Activated T-cell treated with anti-CD3 and anti-CD28 coated beads, Interleukin-2, amount 50 U/mL, for 1 hour (primary cell): ENCODE results near the gene NEK6.

Experiments used
- DNase-seq: peaks from one replicate; pipeline ENCODE4 v3.0.0-alpha.2; 2020

The NEK6 gene

GRCh38 chr9:124299515-124300090 is 41.9 kb downstream of the NEK6 start:
- DNase-seq = no peak

DNA sequence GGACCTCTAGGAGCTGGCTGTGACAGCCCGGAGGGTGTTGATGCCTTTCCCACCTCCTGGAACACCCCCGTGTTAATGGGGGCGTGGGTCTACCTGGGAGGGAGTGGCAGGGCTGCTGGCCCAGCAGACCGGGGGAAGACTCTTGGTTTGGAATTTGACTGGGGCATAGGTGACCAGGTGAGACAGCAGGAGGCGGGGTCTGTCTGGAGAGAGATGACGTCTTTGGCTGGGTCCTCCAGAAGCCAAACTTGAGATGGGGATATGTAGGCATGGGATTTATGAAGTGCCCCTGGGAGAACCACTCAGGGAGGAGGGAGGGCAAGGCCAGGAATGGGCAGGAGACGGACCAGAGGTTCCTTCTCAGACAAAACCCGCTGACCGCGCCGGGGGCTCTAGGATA is 42.6 kb downstream of the NEK6 start:
- no peak for DNase-seq

DNA sequence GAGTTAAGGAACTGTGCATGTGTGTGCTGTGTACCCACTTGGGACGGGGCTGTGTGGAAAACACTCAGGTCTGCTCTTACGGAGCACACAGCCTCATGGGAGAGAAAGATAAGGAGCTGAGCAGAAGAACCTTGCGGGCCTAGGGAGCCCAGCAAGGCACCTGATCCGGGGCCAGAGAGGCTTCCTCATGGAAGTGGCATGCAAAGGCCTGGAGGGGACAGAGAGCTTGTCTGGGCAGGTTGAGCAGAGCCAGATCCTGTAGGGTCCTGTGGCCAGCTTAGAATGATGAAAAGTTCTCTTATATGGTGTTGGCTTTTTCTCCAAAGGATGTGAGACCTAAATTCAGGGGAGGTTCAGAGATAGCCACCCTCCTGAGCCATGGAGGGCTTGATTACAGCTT is 45.2 kb downstream of the NEK6 start:
- DNase-seq = no peak

DNA sequence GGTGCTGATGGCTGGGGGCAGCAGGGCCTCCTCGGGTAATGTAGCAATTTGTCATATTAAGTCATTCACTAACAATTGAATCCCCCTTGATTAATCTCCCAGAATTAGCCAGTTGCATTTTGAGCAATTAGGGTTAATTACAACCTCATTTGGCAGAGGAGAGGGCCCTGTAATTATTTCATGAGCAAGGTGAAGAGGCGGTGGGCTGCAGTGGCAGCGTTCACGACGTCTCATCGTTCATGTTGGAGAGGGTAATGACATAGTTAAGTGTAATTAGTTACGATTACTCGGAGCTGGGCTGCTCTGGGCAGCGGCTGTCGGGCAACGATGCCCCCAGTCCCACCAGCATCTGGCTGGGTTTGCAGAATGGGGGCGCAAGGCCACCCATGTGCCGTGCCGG is 46.0 kb downstream of the NEK6 start:
- no peak for DNase-seq

DNA sequence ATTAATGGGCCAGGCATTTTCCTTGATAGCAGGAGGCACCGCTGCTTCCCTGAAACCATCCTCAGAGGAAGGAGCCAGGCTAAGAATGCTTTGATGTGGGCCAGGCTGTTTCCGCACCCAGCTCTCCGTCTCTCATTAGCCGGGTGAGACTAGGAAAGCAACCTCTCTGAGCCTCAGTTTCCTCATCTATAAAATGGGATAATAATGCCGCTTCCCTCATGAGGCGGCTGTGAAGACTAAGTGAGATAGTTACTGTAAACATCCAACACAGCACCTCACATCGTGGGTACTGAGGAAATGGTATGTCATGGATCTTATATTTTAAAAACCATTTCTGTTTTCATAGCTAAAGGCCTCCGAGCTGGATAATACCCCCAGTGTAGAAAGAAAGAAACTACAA is 46.5 kb downstream of the NEK6 start:
- DNase-seq = no peak

DNA sequence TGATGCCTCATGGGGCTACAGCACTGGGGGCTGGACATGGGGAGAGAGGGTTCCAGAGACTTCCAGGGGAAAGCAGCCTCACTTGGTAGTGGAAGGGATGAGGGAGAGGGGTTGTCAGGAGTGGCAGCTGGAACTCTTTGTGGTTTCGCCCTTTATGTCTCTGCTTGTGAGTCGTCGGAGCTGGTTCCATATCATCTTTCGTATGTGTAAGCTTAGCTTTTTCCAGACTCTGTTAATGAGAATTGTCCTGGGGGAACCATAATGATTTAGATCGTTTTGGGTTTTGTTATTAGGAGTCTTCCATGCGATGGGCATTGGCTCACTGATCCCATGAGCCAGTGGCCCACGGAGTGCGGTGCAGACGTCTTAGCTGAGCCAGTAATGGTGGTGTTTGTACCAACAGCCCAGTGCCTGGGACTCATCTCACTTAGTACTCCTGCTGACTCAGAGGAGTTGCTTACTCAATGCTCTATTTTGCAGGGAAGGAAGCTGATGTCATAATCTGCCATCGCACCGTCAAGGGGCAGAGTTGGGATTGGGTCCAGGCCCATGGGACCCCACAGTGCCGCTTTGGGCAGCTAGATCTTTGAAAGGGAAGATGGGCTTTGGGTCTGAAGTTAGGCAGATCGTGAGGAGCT is 48.5 kb downstream of the NEK6 start:
- DNase-seq = no peak

DNA sequence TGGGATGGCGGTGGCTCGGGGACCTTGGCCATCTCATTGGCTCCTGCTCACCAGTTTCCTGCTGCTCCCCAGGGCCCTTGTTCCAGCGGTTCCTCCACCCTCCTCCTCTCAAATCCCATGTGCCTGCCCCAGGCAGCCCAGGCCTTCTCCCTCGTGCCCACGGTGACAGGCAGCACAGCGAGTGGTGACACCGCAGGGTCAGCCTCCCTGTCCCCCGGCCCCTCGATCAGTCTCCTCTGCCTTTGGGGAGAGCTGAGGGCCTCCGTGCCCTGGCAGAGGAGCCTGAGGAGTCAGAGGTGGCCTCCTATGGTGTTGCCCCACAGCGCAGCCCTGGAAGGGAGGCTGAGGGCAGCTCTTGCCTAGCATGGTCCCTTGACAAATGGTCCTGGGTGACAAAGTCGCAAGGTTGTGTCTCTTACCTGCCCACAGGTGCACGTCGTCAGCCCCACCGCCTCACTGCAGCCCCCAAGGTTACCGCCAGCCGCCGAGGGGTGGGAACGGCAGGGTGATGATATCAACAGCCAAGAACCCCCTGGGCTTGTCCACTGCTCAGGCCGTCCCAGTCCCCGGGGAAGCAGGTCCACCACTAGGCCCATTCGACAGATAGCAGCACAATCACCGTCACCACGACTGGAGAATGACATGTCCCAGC is 49.8 kb downstream of the NEK6 start:
- no peak for DNase-seq

- no peak for DNase-seq
Measured at GRCh38 chr9:124308606-124309491, 51.1 kb downstream of the NEK6 start.

GRCh38 chr9:124309667-124310084 is 51.9 kb downstream of the NEK6 start:
- DNase-seq = no peak

- DNase-seq = no peak
Measured at GRCh38 chr9:124311283-124311682, 53.5 kb downstream of the NEK6 start.

DNA sequence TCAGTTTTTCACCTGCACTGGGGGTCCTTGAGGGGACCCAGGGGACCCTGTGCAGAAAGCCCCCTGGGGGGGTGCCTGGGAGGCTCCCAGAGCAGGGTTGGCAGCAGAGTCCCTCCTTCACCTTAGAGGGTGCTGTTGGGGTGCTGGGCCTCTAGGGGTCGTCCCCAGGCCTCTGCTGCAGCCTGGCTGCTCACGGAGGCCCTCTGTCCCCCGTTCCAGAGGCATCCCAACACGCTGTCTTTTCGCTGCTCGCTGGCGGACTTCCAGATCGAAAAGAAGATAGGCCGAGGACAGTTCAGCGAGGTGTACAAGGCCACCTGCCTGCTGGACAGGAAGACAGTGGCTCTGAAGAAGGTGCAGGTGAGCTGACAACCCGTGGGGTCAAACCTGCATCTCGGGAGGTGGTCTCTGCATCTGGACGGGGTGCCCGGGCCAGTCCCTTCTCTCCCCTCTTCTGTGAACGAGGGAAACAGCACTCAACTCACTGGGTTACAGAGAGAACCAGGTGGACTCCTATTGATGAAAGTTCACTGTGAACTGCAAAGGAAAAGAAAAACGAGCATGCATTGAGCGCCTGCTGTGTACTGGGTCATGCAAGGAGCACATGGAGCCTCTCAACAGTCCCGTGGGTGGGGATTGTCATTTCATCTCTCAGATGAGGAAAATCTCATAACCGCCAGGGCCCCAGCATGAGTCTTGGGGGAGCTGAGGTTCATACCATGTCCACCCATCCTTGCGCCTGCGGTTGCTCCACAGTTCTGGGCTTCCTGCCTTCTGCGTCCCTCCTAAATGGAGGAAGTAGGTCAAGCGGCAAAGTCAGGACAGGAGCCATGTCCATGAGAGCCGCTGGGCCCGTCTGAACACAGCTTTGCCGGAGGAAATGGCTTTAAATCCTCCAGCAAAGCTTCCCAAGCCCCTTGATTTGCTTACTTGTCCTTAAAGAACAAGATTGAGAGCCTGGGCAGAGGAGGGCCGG is 54.8 kb downstream of the NEK6 start:
- no peak for DNase-seq

DNA sequence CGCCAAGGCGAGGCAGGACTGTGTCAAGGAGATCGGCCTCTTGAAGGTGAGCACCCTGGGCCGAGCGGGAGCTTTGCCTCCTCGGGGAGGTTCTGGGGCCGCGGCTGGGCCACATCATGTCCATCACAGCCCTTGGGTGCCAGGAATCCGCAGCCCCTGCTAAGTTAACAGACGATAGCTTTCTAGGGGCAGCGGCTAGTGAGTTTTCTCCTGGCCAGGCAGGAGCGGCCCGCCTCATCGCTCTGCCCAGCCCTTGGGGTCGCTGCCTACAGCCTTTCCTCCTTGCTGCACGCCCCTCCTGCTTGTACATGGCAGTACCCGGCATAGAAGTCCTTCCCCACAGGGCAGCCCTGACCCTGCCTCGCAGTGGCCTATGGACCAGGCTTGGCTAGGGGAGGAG is 56.2 kb downstream of the NEK6 start:
- DNase-seq = no peak

- no peak for DNase-seq
Measured at GRCh38 chr9:124315882-124316281, 58.1 kb downstream of the NEK6 start.

DNA sequence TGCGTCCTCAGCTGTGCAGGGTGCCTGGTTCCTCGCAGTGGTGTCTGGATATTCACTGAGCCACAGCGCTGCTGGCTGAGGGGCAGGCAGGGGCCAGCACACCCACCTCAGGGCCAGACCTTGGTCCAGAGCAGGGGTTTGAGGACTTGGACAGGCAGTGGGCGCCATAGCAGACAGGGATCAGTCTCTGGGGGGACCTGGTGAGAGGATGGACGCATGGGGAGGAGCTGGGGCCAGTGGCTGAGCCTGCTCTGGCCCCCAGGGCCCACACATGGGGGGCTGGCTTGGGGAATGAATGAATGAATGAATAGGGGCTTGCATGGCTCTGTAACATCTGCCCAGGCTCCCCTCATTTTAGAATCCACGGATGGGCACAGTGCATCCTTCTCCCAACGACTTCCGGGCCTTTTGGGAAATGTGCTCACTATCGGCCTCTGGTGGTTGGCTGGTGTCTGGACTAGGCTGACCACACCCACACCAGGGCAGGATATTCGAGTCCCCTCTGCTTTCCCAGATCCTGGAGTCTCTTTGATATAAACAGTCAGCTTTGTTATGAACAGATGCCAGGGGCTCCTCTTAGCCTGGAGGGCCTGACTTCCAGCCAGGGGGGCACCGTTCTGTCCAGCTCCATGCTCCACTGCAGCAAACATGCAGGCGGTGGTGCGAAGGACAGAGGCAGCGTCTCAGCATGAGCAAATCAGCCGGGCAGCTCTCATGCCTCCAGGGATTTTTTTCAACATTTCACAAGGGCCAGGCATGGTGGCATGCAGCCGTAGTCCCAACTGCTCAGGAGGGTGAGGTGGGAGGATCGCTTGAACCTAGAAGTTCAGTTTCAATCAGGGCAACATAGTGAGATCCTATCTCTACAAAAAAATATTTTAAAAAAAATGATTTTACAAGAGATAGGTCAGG is 62.6 kb downstream of the NEK6 start:
- peak; percentile 30 for DNase-seq

- no peak for DNase-seq
Measured at GRCh38 chr9:124321416-124321815, 63.7 kb downstream of the NEK6 start.

DNA sequence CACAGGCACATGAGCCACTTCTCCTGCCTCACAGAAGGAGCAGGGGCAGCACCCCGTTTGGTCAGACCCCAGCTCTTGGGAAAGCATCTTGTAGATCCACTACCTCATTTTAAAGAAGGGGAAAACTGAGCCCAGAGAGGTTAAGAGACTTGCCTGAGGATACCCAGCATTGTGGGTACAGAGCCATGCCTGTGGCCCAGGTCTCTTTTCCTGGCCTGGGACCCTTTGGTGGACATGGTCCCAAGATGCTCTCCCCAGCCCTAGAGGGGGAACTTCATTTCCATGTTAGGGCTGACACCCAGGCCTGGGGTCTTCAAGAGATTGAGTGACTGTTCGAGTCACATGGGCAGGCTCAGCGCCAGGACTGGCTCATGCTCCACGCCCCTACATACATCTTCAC is 64.2 kb downstream of the NEK6 start:
- DNase-seq = no peak

DNA sequence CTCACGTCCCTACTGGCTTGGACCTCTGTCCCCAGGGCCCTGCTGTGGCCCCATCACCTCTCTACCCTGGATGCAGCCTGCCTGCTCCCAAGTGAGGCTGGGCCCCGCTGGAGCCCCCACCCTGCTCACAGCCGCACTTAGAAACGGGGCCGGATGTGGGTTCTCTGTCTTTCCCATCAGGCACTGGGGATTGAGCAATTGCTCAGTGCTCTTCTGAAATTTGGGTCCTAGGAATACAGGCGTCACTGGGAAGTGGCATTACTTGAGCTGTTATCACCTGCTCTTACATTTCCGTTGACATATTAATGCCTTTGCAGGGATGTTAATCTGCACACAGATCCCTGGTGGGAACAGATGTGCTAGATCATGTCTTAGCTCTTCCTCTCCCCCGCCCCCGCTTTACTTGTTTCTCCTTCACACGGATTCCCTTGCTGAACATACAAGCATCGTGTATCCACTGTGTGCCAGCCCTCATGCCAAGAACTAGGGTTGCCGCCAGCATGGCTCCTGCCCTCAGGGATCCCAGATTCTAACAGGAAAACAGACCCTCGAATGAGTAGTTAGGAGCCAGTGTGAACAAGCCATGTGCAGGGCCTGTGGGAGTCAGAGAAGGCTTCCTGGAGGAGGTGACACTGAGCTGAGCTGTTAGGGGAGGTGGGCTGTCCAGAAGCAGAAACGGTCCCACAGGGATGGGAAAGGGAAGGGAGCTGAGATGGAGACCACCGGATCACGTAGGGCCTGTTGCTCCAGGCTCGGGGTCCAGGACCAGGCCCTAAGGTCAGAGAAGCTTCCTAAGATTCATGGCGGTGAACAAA is 65.1 kb downstream of the NEK6 start:
- no peak for DNase-seq

GRCh38 chr9:124323904-124324303 is 66.2 kb downstream of the NEK6 start:
- no peak for DNase-seq

- DNase-seq = no peak
Measured at GRCh38 chr9:124325816-124326215, 68.1 kb downstream of the NEK6 start.

GRCh38 chr9:124326378-124326777 is 68.6 kb downstream of the NEK6 start:
- DNase-seq = no peak
